H1 (cell line): ENCODE data around the gene PREB. TPM values are rescaled to one million over a fixed set of nuclear protein-coding genes. Genes with fewer than 3 reads are reported as not detected.

Experiments used
- EP300 ChIP-seq, 2 experiments: IDR thresholded peaks; 1 replicate in 1 of 2; 2 replicates in 1 of 2; pipeline ENCODE4 v1.6.1; 2011 to 2012; ENCODE audit warnings: low read depth in 2 of 2, low read length in 2 of 2, mild to moderate bottlenecking in 2 of 2, borderline replicate concordance in 1 of 2, inconsistent platforms in 1 of 2, moderate library complexity in 1 of 2
- EZH2 ChIP-seq: fragments of 200-600 bp; sonication (generic); IDR thresholded peaks from 2 replicates; pipeline ENCODE4 v1.7.1; 2012; ENCODE audit warnings: low read depth, mild to moderate bottlenecking, moderate library complexity, low read length, inconsistent platforms; ENCODE audit not compliant: severe bottlenecking
- HDAC2 ChIP-seq, 2 experiments: fragments of 300-600 bp in 1 of 2; sonication (generic) in 1 of 2; IDR thresholded peaks; 2 replicates each; pipeline ENCODE4 v1.6.1; 2011 to 2012; ENCODE audit warnings: low read depth in 2 of 2, low read length in 2 of 2, mild to moderate bottlenecking in 2 of 2, moderate library complexity in 2 of 2, borderline replicate concordance in 1 of 2, inconsistent platforms in 1 of 2
- NANOG ChIP-seq: IDR thresholded peaks from 2 replicates; pipeline ENCODE4 v1.6.1; 2011; ENCODE audit warnings: low read length, low read depth, mild to moderate bottlenecking, inconsistent platforms; ENCODE audit not compliant: insufficient read depth, poor library complexity, severe bottlenecking
- PHF8 ChIP-seq: fragments of 200-600 bp; sonication (generic); conservative IDR thresholded peaks from 2 replicates; pipeline ENCODE4 v1.7.1; 2012; ENCODE audit warnings: low read depth, mild to moderate bottlenecking, inconsistent platforms, low read length, moderate library complexity
- RFX5 ChIP-seq: IDR thresholded peaks from 2 replicates; pipeline ENCODE4 v1.6.1; 2011; ENCODE audit warnings: low read depth, low read length, improper control_type of control experiment, borderline replicate concordance
- SIN3A ChIP-seq, 2 experiments: IDR thresholded peaks in 1 of 2; conservative IDR thresholded peaks in 1 of 2; 2 replicates each; pipeline ENCODE4 v1.6.1; 2011 to 2012; ENCODE audit warnings: low read length in 2 of 2, improper control_type of control experiment in 1 of 2, low read depth in 1 of 2, mild to moderate bottlenecking in 1 of 2
- polyA plus RNA-seq, 7 experiments: library from polyadenylated mRNA; depleted of rRNA in 3 of 7; stranded (reverse) in 5 of 7; unstranded in 2 of 7; fragments of >200 nt in 5 of 7; fragments of 200-250 nt in 2 of 7; gene quantifications; 1 replicate in 5 of 7; 2 replicates in 1 of 7; 4 replicates in 1 of 7; pipeline versions ENCODE4 v1.2.1 to v1.2.3, GENCODE V29; 2011 to 2013; ENCODE audit warnings: missing spikeins in 2 of 7, mixed read lengths in 2 of 7
- total RNA-seq: library from RNA; stranded (reverse); fragmentation: NEBNext Ultra II Directional; extraction: Animal tissue kit (Norgen Biotek cat#: 25700); gene quantifications from 2 replicates; pipeline ENCODE4 v1.2.1, GENCODE V29; 2021

Gene PREB
- total and polyA plus RNA-seq, 2 of the 8 experiments (the other 6 are each of a cell fraction or from before 2014, with no cell fraction given) = 54.1 to 72.2 TPM

DNA sequence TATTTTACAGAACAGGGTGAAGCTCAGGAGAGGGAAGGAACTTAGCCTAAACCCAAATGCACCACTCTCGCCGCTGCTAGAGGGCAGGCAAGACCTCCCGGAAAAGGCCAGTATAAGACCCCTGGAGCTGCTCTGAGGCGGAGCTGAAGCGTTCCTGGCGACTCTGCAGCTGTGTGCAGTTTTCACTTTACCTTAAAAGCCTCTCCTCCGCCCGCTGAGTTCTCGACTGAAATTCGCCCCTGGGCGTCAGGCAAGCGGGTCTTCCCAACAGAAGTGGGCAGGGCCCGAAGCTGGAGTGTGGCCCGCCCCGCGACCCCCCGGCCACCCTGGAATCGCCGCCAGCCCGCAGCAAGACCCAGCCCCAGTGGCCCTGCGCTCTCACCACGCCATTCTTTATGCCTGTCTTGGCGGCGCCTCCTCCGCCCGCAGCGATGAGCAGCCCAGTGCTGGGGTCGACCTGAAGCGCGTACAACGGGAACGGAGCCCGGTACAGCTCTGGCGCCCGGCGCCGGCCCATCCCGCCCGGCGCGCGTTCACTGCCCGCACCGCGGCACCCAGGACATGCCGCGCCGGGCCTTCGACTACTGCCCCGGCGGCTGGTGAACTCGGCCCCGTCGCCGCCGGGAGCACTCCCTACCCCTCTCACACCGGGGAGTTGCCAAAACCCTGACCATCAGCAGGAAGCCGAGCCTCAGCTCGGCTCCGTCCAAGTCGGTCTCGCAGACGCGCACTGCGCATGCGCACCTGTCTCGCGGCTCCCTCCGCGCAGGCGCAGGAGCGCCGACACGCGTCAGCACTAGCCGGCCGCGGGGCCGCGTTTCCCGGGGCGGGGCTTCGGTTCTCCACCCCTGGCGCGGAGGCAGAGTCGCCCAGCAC, at the start of gene PREB (continued):
- TF ChIP-seq PHF8 (peak; percentile 77), HDAC2 (IDR thresholded peaks at IDR 0.05; ENCODE audit: borderline replicate concordance in 1 of 2, low read depth in 2 of 2, low read length in 2 of 2) (peak in 1 of 2 experiments; percentile 87; a peak in 1 of 4 replicates), NANOG (no peak), RFX5 (no peak), EZH2 (no peak), SIN3A (conservative IDR thresholded peaks at IDR 0.05 in 1 of 2, IDR thresholded peaks at IDR 0.05 in 1 of 2; ENCODE audit: low read depth in 1 of 2, low read length in 2 of 2) (peak in 1 of 2 experiments; percentile 66; a peak in 2 of 4 replicates), EP300 (IDR thresholded peaks at IDR 0.05; ENCODE audit: borderline replicate concordance in 1 of 2, low read depth in 2 of 2, low read length in 2 of 2) (no peak)
